Gastroesophageal sphincter (tissue), 3 donors: ENCODE results near the gene SMARCA4.

ENCODE experiments used
- CTCF ChIP-seq, 4 experiments: fragments of 200-600 bp in 2 of 4; fragments of 450-650 bp in 2 of 4; sonication (generic) in 1 of 4; IDR thresholded peaks; one replicate each; pipeline ENCODE4 v1.5.1; 2017 to 2019; ENCODE audit warnings: antibody characterized with exemption in 4 of 4, mild to moderate bottlenecking in 2 of 4, moderate library complexity in 2 of 4
- POLR2AphosphoS5 ChIP-seq: sonication (generic); formaldehyde crosslinking; IDR thresholded peaks from one replicate; pipeline ENCODE4 v1.6.1; 2017; ENCODE audit warnings: antibody characterized with exemption

GRCh38 chr19:11108746-11109145 lies 147.9 kb downstream of the SMARCA4 start:
- no peak for TF ChIP-seq CTCF (IDR thresholded peaks at IDR 0.05)
- no peak for TF ChIP-seq POLR2AphosphoS5
